GM23248 (cell line): ENCODE results near the gene SPATA9.

Experiments
- EZH2 ChIP-seq: fragments of 200-600 bp; sonication (generic); IDR thresholded peaks from 2 replicates; pipeline ENCODE4 v1.6.1; 2018; ENCODE audit warnings: antibody characterized with exemption, mild to moderate bottlenecking; ENCODE audit not compliant: insufficient read depth, poor library complexity, severe bottlenecking
- EZH2phosphoT487 ChIP-seq: fragments of 200-600 bp; sonication (generic); IDR thresholded peaks from 2 replicates; pipeline ENCODE4 v1.6.1; 2018; ENCODE audit warnings: antibody characterized with exemption, moderate library complexity, mild to moderate bottlenecking, low read depth; ENCODE audit not compliant: insufficient read depth

DNA sequence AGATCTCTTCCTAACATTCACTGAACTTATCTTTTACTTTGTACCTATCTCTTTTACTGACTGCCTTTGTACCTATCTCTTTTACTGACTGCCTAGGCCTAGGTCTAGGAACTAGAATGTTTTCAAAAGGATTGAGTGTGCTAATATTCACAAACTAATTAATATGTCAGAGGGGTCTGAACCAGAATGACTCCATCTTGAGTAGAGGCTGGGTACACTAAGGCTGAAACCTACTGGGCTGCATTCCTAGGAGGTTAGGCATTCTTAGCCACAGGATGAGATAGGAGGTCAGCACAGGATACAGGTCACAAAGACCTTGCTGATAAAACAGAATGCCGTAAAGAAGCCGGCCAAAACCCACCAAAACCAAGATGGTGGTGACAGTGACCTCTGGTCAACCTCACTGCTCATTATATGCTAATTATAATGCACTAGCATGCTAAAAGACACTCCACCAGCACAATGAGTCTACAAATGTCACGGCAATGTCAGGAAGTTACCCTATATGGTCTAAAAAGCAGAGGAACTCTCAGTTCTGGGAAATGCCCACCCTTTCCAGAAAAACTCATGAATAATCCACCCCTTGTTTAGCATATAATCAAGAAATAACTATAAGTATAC, 45.8 kb upstream of the SPATA9 start:
- TF ChIP-seq EZH2 (no peak), EZH2phosphoT487 (no peak)
